Aorta (tissue), 5 donors: Measurements from ENCODE around the gene STRBP. TPM values are rescaled to one million over a fixed set of nuclear protein-coding genes. Genes with fewer than 3 reads are reported as not detected.
A peak's percentile ranks its signal among the peaks of the same experiment; 100 is the strongest.
"Not testable (repeated sequence)": the region's sequence is repeated elsewhere in the genome, so short reads cannot be mapped to it uniquely, and the experiment has no call there.

ENCODE experiments used
- ATAC-seq: fragments of 200-7000 bp; cut with Tn5 transposase; one replicate; pipeline ENCODE4 v1.9.1; 2022; ENCODE audit warnings: moderate library complexity; ENCODE audit not compliant: low FRiP score
- DNase-seq, 2 donors: peaks; one replicate each; pipeline ENCODE4 v3.0.0-alpha.2; 2020
- H3K27ac ChIP-seq, 2 donors: one replicate each; pipeline ENCODE4 v1.5.1; 2013; ENCODE audit warnings: low read length in 2 of 2, mild to moderate bottlenecking in 2 of 2, moderate library complexity in 2 of 2, control low read depth in 1 of 2, inconsistent platforms in 1 of 2, low read depth in 1 of 2
- H3K27me3 ChIP-seq, 2 donors: one replicate each; pipeline ENCODE4 v1.6.1; 2013; ENCODE audit warnings: control low read depth in 1 of 2, low read length in 1 of 2, mild to moderate bottlenecking in 1 of 2, moderate library complexity in 1 of 2; ENCODE audit not compliant: insufficient read depth in 2 of 2, control insufficient read depth in 1 of 2
- H3K36me3 ChIP-seq, 2 donors: one replicate each; pipeline ENCODE4 v1.6.1; 2013; ENCODE audit warnings: control low read depth in 1 of 2, low read length in 1 of 2, mild to moderate bottlenecking in 1 of 2; ENCODE audit not compliant: insufficient read depth in 2 of 2, control insufficient read depth in 1 of 2
- H3K4me1 ChIP-seq, 2 donors: one replicate each; pipeline ENCODE4 v1.6.1; 2013; ENCODE audit warnings: low read length in 2 of 2, control low read depth in 1 of 2, mild to moderate bottlenecking in 1 of 2, moderate library complexity in 1 of 2; ENCODE audit not compliant: insufficient read depth in 2 of 2, control insufficient read depth in 1 of 2
- H3K4me3 ChIP-seq, 2 donors: one replicate each; pipeline ENCODE4 v1.5.1; 2013; ENCODE audit warnings: low read length in 2 of 2, control low read depth in 1 of 2, mild to moderate bottlenecking in 1 of 2
- H3K9me3 ChIP-seq: one replicate; pipeline ENCODE4 v1.6.1; 2013; ENCODE audit warnings: mild to moderate bottlenecking, low read length; ENCODE audit not compliant: control insufficient read depth
- WGBS, 2 donors: extraction: QIAGEN DNeasy Blood & Tissue Kit; methylation state at CpG; one replicate each; pipeline ENCODE4 v1.1.7; 2013; 5-methylcytosine and 5-hydroxymethylcytosine counted together
- intact Hi-C, 2 donors: fragments of 100-400 bp; cut with DNase I; formaldehyde crosslinking; loops; one replicate each; pipeline versions ENCODE4 v1.14.2 to v1.15.0; 2022
- polyA plus RNA-seq, 2 donors: library from polyadenylated mRNA; stranded (reverse); fragments of 200-250 nt; gene quantifications; one replicate each; pipeline ENCODE4 v1.2.3, GENCODE V29; 2013
- total RNA-seq, 2 donors: library from RNA; stranded (reverse); fragmentation: NEBNext Ultra II Directional; extraction: Animal tissue kit (Norgen Biotek cat#: 25700); gene quantifications; one replicate each; pipeline ENCODE4 v1.2.1, GENCODE V29; 2021
- donor health status: healthy with polysubstance abuse.
- donor health status: Bipolar disorder and iron deficiency.
- donor health status: DM: no; HTN: no; CAD: no.
- donor health status: DM: no; HTN: no; CAD: no.
- donor health status: DM: yes; HTN: yes; CAD: no.

STRBP gene
- total and polyA plus RNA-seq, 4 donors = 5.4 to 27.3 (median 8.6) TPM

GRCh38 chr9:123305879-123306278 lies 37.5 kb upstream of the STRBP start:
- DNase-seq (peak in 1 of 2 donors; percentile 41), ATAC-seq (no peak)
- no peak overlapping the region for H3K4me3 ChIP-seq
- intact Hi-C loops = no loop called here
- no peak overlapping the region for H3K27ac ChIP-seq
- H3K4me1 ChIP-seq = no peaks in the 10 kb centered on the region
- no peaks in the 10 kb centered on the region for H3K36me3 ChIP-seq
- H3K27me3 ChIP-seq = no peaks in the 10 kb centered on the region
- no peaks in the 10 kb centered on the region for H3K9me3 ChIP-seq
- WGBS, 2 donors = 62 to 73% methylated on average over 4 of the region's 4 CpGs

GRCh38 chr9:123304340-123304691 lies 35.9 kb upstream of the STRBP start:
- ATAC-seq (no peak), DNase-seq (peak in 1 of 2 donors; percentile 25)
- Histone ChIP-seq H3K9me3 (no peaks in the 10 kb centered on the region), H3K4me3 (no peak overlapping the region), H3K4me1 (no peaks in the 10 kb centered on the region), H3K36me3 (no peaks in the 10 kb centered on the region), H3K27ac (no peak overlapping the region), H3K27me3 (no peaks in the 10 kb centered on the region)
- WGBS, 2 donors = 86 to 88% methylated on average over 4 of the region's 4 CpGs
- intact Hi-C loops = no loop called here

- DNase-seq (no peak), ATAC-seq (no peak)
- no peaks in the 10 kb centered on the region for H3K27me3 ChIP-seq
- H3K9me3 ChIP-seq = no peaks in the 10 kb centered on the region
- no peak overlapping the region for H3K4me3 ChIP-seq
- H3K4me1 ChIP-seq = no peaks in the 10 kb centered on the region
- intact Hi-C loops = no loop called here
- no peak overlapping the region for H3K27ac ChIP-seq
- WGBS, 2 donors = 89 to 93% methylated on average over 17 of the region's 17 CpGs
- H3K36me3 ChIP-seq = no peaks in the 10 kb centered on the region
These were observed 34.2 kb upstream of the STRBP start for GRCh38 chr9:123302348-123303214.

DNA sequence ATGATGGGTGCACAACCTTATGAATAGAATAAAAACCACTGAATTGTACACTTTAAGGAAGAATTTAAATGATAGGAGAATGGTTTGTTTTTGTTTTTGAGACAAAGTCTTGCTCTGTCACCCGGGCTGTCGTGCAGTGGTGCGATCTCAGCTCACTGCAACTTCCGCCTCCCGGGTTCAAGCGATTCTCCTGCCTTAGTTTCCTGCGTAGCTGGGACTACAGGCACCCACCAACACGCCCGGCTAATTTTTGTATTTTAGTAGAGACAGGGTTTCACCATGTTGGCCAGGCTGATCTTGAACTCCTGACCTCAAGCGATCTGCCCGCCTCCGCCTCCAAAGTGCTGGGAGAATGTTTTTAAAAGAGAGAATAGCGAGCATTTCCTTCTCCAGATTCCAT lies 33.5 kb upstream of the STRBP start:
- H3K27me3 ChIP-seq, H3K36me3 ChIP-seq, intact Hi-C loops, H3K27ac ChIP-seq, H3K4me1 ChIP-seq, H3K9me3 ChIP-seq, H3K4me3 ChIP-seq, ATAC-seq: not testable (repeated sequence)
- peak in 1 of 2 donors; percentile 45 for DNase-seq
- WGBS, 2 donors = 88 to 95% methylated on average over 13 of the region's 13 CpGs

- Histone ChIP-seq H3K4me3 (no peak overlapping the region), H3K4me1 (no peaks in the 10 kb centered on the region), H3K36me3 (no peaks in the 10 kb centered on the region), H3K27me3 (no peaks in the 10 kb centered on the region), H3K9me3 (no peaks in the 10 kb centered on the region), H3K27ac (no peak overlapping the region)
- intact Hi-C loops = no loop called here
- WGBS, 2 donors = 77 to 78% methylated on average over 3 of the region's 3 CpGs
- DNase-seq = peak in 1 of 2 donors; percentile 16
- peak; percentile 15 for ATAC-seq
These were observed 32.2 kb upstream of the STRBP start for GRCh38 chr9:123300554-123300953.

DNA sequence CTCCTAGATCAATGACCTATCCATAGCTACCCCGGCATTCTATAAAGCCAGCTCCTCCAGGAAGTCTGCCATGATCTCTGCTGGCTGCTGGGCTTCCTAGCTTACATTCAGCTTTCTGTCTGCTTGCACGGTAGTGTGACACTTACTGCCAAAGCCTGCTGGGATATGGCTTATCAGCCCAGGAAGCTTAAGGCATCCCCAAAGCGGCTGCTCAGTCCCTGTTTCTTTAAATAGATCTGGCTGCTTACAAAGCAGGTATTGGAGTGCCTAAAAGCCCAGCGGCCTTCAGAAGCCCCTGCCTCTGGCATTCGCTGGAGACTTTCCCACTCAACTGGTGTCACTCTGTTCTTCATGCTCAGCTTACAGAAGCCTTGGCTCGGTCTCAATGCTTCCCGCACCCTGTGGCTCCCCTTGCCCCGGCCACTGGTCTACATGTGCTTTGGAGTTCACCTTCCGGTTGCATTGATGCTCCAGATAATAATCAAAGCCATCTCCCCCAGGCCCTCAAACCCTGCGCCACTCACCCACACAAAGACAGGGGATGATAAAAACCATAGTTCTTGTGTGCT lies 31.3 kb upstream of the STRBP start:
- Histone ChIP-seq H3K4me3 (no peak overlapping the region), H3K4me1 (no peaks in the 10 kb centered on the region), H3K36me3 (no peaks in the 10 kb centered on the region), H3K9me3 (no peaks in the 10 kb centered on the region), H3K27ac (no peak overlapping the region), H3K27me3 (no peaks in the 10 kb centered on the region)
- 63 to 64% methylated on average over 10 of the region's 10 CpGs for WGBS, 2 donors
- DNase-seq (peak in 1 of 2 donors; percentile 22), ATAC-seq (no peak)
- intact Hi-C loops = no loop called here

DNA sequence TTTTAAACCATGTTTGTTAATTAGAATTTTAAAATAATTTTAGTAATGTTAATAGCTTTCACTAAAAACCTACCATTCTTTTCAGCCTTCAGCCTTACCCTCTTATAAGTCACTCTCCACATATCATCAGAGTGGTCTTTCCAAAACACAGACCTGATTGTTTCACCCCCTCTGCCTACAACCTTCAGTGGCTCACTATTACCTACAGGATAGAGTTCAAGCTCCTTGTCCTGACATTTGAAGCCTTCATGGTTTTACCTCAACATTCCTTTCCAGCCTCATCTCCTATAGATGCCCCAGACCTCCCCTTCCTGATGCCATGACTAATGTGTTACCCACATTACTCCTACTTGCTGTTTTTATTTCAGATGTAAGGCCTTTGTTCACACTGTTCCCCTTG lies 27.8 kb upstream of the STRBP start:
- no peaks in the 10 kb centered on the region for H3K4me1 ChIP-seq
- DNase-seq (no peak), ATAC-seq (no peak)
- no peak overlapping the region for H3K4me3 ChIP-seq
- H3K27ac ChIP-seq = no peak overlapping the region
- intact Hi-C loops = no loop called here
- H3K27me3 ChIP-seq = peaks cover 0 to 2% of the 10 kb centered on the region in 2 donors
- no peaks in the 10 kb centered on the region for H3K36me3 ChIP-seq
- H3K9me3 ChIP-seq = no peaks in the 10 kb centered on the region

DNA sequence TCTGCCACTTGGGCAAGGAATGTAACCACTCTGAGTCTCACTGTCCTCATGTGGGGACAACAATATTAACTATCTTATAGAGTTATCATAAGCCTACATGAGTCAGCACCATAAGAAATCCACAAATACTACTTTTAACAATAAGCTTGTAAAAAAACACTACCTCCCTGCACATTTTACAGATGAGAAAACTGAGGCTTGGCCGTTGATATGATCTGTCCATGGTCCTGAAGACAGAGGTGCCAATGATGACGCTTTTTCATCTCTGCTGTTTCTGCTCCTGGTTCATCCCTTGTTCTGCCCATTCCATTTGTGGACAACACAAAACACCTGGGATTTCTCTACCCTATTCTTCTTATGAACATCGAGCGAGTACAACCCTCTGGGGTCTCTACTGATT lies 23.4 kb upstream of the STRBP start:
- no peaks in the 10 kb centered on the region for H3K36me3 ChIP-seq
- intact Hi-C loops = no loop called here
- H3K27me3 ChIP-seq = peaks cover 0 to 2% of the 10 kb centered on the region in 2 donors
- 88% methylated on average over 4 of the region's 4 CpGs for WGBS, 2 donors
- ATAC-seq (no peak), DNase-seq (no peak)
- H3K4me3 ChIP-seq = no peak overlapping the region
- H3K9me3 ChIP-seq = no peaks in the 10 kb centered on the region
- no peak overlapping the region for H3K27ac ChIP-seq
- H3K4me1 ChIP-seq = no peaks in the 10 kb centered on the region

DNA sequence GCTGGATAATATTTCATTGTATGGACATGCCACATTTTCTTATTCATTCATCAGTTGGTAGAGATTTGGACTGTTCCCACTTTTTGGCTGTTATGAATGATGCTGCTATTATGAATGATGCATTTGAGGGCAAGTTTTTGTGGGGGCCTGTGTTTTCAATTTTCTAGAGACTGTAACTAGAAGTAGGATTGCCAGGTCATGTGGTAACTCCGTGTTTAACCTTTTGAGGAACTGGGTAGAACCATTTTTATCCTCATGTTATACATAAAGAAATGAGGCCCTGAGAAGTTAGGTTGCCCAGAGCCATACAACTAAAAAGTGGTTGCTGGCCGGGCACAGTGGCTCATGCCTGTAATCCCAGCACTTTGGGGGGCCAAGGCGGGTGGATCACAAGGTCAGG lies 22.4 kb upstream of the STRBP start:
- ATAC-seq (no peak), DNase-seq (no peak)
- H3K27ac ChIP-seq = no peak overlapping the region
- intact Hi-C loops = no loop called here
- H3K4me1 ChIP-seq = no peaks in the 10 kb centered on the region
- 66 to 77% methylated on average over 3 of the region's 3 CpGs for WGBS, 2 donors
- no peaks in the 10 kb centered on the region for H3K36me3 ChIP-seq
- no peak overlapping the region for H3K4me3 ChIP-seq
- no peaks in the 10 kb centered on the region for H3K9me3 ChIP-seq
- H3K27me3 ChIP-seq = peaks cover 0 to 2% of the 10 kb centered on the region in 2 donors
